Transverse colon (tissue), 3 donors: ENCODE data around the gene SCML1.

Experiments
- CTCF ChIP-seq, 5 experiments: fragments of 200-600 bp in 3 of 5; fragments of 450-650 bp in 2 of 5; sonication (generic) in 3 of 5; IDR thresholded peaks; 1 replicate in 2 of 5; 2 replicates in 3 of 5; pipeline ENCODE4 v1.5.1; 2016 to 2017; ENCODE audit warnings: antibody characterized with exemption in 5 of 5, inconsistent platforms in 3 of 5, mild to moderate bottlenecking in 2 of 5, moderate library complexity in 1 of 5
- EP300 ChIP-seq: sonication (generic); formaldehyde crosslinking; IDR thresholded peaks from one replicate; pipeline ENCODE4 v1.6.1; 2017; ENCODE audit warnings: antibody characterized with exemption, low read depth
- POLR2A ChIP-seq: fragments of 450-650 bp; IDR thresholded peaks from one replicate; pipeline ENCODE4 v1.6.1; 2016; ENCODE audit warnings: antibody characterized with exemption, mild to moderate bottlenecking, moderate library complexity

GRCh38 chrX:17740137-17741122 lies 3.1 kb downstream of the SCML1 start:
- TF ChIP-seq CTCF (IDR thresholded peaks at IDR 0.05) (no peak), POLR2A (no peak), EP300 (no peak)
